HepG2 (cell line): ENCODE data around the gene TRIM7. TPM values are rescaled to one million over a fixed set of nuclear protein-coding genes. Genes with fewer than 3 reads are reported as not detected.
A peak's percentile ranks its signal among the peaks of the same experiment; 100 is the strongest.

Experiments used
- EHMT2 ChIP-seq: fragments of 200-600 bp; sonication (generic); IDR thresholded peaks from 2 replicates; pipeline ENCODE4 v1.7.0; 2017; ENCODE audit warnings: antibody characterized with exemption, low read depth, low read length, borderline replicate concordance
- NCOA5 ChIP-seq: sonication (generic); formaldehyde crosslinking; IDR thresholded peaks from 2 replicates; pipeline ENCODE4 v1.4.0; 2020; ENCODE audit warnings: missing genetic modification reagents
- SIX4 ChIP-seq: sonication (generic); formaldehyde crosslinking; IDR thresholded peaks from 2 replicates; pipeline ENCODE4 v1.4.0; 2020; ENCODE audit warnings: missing genetic modification reagents
- TBX2 ChIP-seq: sonication (generic); formaldehyde crosslinking; IDR thresholded peaks from 2 replicates; pipeline ENCODE4 v1.5.0; 2020; ENCODE audit warnings: missing genetic modification reagents, mild to moderate bottlenecking, borderline replicate concordance
- TFDP1 ChIP-seq: IDR thresholded peaks from 2 replicates; pipeline ENCODE4 v1.6.1; 2016; ENCODE audit warnings: missing compliant biosample characterization, missing genetic modification reagents, borderline replicate concordance
- THAP9 ChIP-seq: sonication (generic); formaldehyde crosslinking; IDR thresholded peaks from 2 replicates; pipeline ENCODE4; 2020; ENCODE audit warnings: missing genetic modification reagents, mild to moderate bottlenecking, borderline replicate concordance
- ZBTB38 ChIP-seq: sonication (generic); formaldehyde crosslinking; IDR thresholded peaks from 2 replicates; pipeline ENCODE4 v1.5.1; 2020; ENCODE audit warnings: mild to moderate bottlenecking, missing genetic modification reagents
- ZNF615 ChIP-seq: sonication (generic); formaldehyde crosslinking; IDR thresholded peaks from 2 replicates; pipeline ENCODE4 v1.5.0; 2020; ENCODE audit warnings: mild to moderate bottlenecking, missing genetic modification reagents, borderline replicate concordance
- ZNF781 ChIP-seq: sonication (generic); formaldehyde crosslinking; IDR thresholded peaks from 2 replicates; pipeline ENCODE4 v1.5.1; 2020; ENCODE audit warnings: borderline replicate concordance, mild to moderate bottlenecking, missing genetic modification reagents; ENCODE audit errors: not compliant biosample characterization
- polyA plus RNA-seq, 8 experiments: library from polyadenylated mRNA; depleted of rRNA in 3 of 8; stranded (reverse) in 7 of 8; unstranded in 1 of 8; fragments of >200 nt; fragmentation: Illumina TruSeq in 4 of 8; extraction: Trizol in 4 of 8; gene quantifications; 2 replicates each; pipeline versions ENCODE4 v1.2.1 to v1.2.3, GENCODE V29; 2011 to 2016; ENCODE audit warnings: low read depth in 4 of 8, missing spikeins in 1 of 8, mixed read lengths in 1 of 8; ENCODE audit not compliant: insufficient read depth in 1 of 8
- total RNA-seq, 5 experiments: library from RNA; depleted of rRNA; stranded (reverse); fragments of >200 nt; fragmentation: Illumina TruSeq; extraction: Trizol; gene quantifications; 2 replicates each; pipeline ENCODE4 v1.2.3, GENCODE V29; 2016; ENCODE audit warnings: low read depth in 1 of 5
- TF ChIP-seq, protein P1 (sequence below): sonication (generic); formaldehyde crosslinking; IDR thresholded peaks from 2 replicates; pipeline ENCODE4 v1.4.0; 2020; ENCODE audit warnings: missing genetic modification reagents
- TF ChIP-seq, protein P2 (sequence below): sonication (generic); formaldehyde crosslinking; IDR thresholded peaks from 2 replicates; pipeline ENCODE4 v1.4.0; 2020; ENCODE audit warnings: missing genetic modification reagents
- TF ChIP-seq, protein P3 (sequence below): sonication (generic); formaldehyde crosslinking; conservative IDR thresholded peaks from 2 replicates; pipeline ENCODE4 v1.4.0; 2020; ENCODE audit warnings: mild to moderate bottlenecking, missing genetic modification reagents, moderate library complexity

The TRIM7 gene
- total and polyA plus RNA-seq, 2 of the 13 experiments (the other 11 are each of a cell fraction or from before 2014, with no cell fraction given) = 0.13 TPM; not detected in 1

DNA sequence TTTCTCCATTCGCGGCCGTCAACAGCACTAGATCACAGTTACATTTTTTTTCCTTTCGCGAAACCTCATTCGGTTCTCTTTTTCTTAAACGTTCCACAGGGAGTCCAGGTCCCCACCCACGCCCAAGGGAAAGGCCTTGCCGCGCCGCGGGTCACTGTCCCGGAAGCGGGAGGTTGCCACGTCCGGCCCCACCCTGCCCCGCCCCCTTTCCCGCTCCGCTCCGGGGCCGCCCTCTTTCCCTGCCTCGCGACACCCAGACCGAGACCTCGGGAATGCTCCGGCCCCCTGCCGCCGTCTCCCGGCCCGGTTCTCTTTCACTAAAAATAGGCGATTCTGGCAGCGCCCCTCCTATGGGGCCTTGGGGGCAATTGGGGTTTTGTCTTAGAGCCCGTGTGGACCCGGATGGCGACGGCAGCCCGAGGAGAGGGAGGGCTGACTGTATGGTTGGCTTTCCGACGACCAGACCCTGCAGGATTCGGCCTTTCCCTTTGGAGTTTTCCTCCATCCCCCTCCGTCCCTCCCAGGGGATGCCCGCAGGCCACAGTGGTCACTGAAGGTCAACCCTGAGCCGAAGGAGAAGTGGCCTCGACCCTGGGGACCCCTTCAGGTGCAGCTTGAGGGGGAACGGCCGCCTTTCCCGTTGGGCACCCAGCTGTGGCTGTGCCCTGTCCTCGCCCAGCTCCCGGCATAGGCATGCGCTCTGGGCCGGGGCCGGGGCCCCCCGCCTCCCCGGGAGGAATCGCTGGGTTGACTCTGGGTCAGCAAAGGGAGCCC lies 41.5 kb upstream of the TRIM7 start (continued):
- TF ChIP-seq THAP9 (CRISPR knock-in tag) (no peak), SIX4 (no peak), ZNF615 (CRISPR knock-in tag) (0 out of 2 replicates have a peak, but pooled peaks have one; percentile 64), EHMT2 (no peak), ZBTB38 (CRISPR knock-in tag) (no peak), NCOA5 (no peak), TFDP1 (CRISPR knock-in tag) (peak; percentile 68; the same call in 1 of the 2 replicates), ZNF781 (CRISPR knock-in tag) (peak; percentile 67), TBX2 (CRISPR knock-in tag) (0 out of 2 replicates have a peak, but pooled peaks have one; percentile 4)
- TF ChIP-seq, protein P1, sequence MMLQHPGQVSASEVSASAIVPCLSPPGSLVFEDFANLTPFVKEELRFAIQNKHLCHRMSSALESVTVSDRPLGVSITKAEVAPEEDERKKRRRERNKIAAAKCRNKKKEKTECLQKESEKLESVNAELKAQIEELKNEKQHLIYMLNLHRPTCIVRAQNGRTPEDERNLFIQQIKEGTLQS = no peak
- TF ChIP-seq, protein P2, sequence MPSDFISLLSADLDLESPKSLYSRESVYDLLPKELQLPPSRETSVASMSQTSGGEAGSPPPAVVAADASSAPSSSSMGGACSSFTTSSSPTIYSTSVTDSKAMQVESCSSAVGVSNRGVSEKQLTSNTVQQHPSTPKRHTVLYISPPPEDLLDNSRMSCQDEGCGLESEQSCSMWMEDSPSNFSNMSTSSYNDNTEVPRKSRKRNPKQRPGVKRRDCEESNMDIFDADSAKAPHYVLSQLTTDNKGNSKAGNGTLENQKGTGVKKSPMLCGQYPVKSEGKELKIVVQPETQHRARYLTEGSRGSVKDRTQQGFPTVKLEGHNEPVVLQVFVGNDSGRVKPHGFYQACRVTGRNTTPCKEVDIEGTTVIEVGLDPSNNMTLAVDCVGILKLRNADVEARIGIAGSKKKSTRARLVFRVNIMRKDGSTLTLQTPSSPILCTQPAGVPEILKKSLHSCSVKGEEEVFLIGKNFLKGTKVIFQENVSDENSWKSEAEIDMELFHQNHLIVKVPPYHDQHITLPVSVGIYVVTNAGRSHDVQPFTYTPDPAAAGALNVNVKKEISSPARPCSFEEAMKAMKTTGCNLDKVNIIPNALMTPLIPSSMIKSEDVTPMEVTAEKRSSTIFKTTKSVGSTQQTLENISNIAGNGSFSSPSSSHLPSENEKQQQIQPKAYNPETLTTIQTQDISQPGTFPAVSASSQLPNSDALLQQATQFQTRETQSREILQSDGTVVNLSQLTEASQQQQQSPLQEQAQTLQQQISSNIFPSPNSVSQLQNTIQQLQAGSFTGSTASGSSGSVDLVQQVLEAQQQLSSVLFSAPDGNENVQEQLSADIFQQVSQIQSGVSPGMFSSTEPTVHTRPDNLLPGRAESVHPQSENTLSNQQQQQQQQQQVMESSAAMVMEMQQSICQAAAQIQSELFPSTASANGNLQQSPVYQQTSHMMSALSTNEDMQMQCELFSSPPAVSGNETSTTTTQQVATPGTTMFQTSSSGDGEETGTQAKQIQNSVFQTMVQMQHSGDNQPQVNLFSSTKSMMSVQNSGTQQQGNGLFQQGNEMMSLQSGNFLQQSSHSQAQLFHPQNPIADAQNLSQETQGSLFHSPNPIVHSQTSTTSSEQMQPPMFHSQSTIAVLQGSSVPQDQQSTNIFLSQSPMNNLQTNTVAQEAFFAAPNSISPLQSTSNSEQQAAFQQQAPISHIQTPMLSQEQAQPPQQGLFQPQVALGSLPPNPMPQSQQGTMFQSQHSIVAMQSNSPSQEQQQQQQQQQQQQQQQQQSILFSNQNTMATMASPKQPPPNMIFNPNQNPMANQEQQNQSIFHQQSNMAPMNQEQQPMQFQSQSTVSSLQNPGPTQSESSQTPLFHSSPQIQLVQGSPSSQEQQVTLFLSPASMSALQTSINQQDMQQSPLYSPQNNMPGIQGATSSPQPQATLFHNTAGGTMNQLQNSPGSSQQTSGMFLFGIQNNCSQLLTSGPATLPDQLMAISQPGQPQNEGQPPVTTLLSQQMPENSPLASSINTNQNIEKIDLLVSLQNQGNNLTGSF = no peak
- TF ChIP-seq, protein P3, sequence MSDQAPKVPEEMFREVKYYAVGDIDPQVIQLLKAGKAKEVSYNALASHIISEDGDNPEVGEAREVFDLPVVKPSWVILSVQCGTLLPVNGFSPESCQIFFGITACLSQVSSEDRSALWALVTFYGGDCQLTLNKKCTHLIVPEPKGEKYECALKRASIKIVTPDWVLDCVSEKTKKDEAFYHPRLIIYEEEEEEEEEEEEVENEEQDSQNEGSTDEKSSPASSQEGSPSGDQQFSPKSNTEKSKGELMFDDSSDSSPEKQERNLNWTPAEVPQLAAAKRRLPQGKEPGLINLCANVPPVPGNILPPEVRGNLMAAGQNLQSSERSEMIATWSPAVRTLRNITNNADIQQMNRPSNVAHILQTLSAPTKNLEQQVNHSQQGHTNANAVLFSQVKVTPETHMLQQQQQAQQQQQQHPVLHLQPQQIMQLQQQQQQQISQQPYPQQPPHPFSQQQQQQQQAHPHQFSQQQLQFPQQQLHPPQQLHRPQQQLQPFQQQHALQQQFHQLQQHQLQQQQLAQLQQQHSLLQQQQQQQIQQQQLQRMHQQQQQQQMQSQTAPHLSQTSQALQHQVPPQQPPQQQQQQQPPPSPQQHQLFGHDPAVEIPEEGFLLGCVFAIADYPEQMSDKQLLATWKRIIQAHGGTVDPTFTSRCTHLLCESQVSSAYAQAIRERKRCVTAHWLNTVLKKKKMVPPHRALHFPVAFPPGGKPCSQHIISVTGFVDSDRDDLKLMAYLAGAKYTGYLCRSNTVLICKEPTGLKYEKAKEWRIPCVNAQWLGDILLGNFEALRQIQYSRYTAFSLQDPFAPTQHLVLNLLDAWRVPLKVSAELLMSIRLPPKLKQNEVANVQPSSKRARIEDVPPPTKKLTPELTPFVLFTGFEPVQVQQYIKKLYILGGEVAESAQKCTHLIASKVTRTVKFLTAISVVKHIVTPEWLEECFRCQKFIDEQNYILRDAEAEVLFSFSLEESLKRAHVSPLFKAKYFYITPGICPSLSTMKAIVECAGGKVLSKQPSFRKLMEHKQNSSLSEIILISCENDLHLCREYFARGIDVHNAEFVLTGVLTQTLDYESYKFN (CRISPR knock-in tag) = peak; percentile 54; the same call in 1 of the 2 replicates
